Natural killer cell treated with Interleukin-12 subunit alpha and Interleukin-12 subunit beta and Interleukin-15 and Interleukin-18, amount 100 ng/mL, for 72 hours (primary cell): ENCODE measurements around the gene TNFAIP8L2. TPM values are rescaled to one million over a fixed set of nuclear protein-coding genes. Genes with fewer than 3 reads are reported as not detected.

Experiments used
- ATAC-seq, 2 donors: fragments of 150-1000 bp; cut with Tn5 transposase in 1 of 2; sonication (Bioruptor Pico), chemical (Tn5 transposase) in 1 of 2; 2 replicates each; pipeline ENCODE4 v1.10.0; 2021
- DNase-seq: peaks from one replicate; pipeline ENCODE4 v3.0.0; 2022; ENCODE audit warnings: low spot score
- H3K27ac Mint-ChIP-seq, 2 donors: 1 replicate in 1 of 2; 2 replicates in 1 of 2; pipeline ENCODE4 v1.8.0; 2022; ENCODE audit warnings: mixed read lengths in 2 of 2, mild to moderate bottlenecking in 1 of 2, moderate library complexity in 1 of 2
- H3K27me3 Mint-ChIP-seq, 2 donors: 1 replicate in 1 of 2; 2 replicates in 1 of 2; pipeline ENCODE4 v1.8.0; 2022; ENCODE audit warnings: mixed read lengths in 2 of 2
- H3K36me3 Mint-ChIP-seq: one replicate; pipeline ENCODE4 v1.8.0; 2022; ENCODE audit warnings: mixed read lengths
- H3K4me1 Mint-ChIP-seq, 2 donors: 1 replicate in 1 of 2; 2 replicates in 1 of 2; pipeline ENCODE4 v1.8.0; 2022; ENCODE audit warnings: low read depth in 2 of 2, mixed read lengths in 2 of 2, mild to moderate bottlenecking in 1 of 2
- H3K4me3 Mint-ChIP-seq: one replicate; pipeline ENCODE4 v1.8.0; 2022; ENCODE audit warnings: mixed read lengths
- H3K9me3 Mint-ChIP-seq: 2 replicates; pipeline ENCODE4 v1.8.0; 2022; ENCODE audit warnings: mixed read lengths
- total RNA-seq, 2 donors: library from RNA; stranded (reverse); gene quantifications; one replicate each; pipeline ENCODE4 v1.2.3, GENCODE V29; 2022

TNFAIP8L2 gene
- total RNA-seq, 2 donors from 2014 or later = 10.2 to 16.8 TPM

GRCh38 chr1:151135433-151136385 lies 20.7 kb upstream of the TNFAIP8L2 start:
- Mint-ChIP-seq H3K27me3 (no peaks in the 10 kb centered on the region), H3K27ac (no peak overlapping the region), H3K4me1 (peaks cover 4 to 8% of the 10 kb centered on the region in 2 donors), H3K36me3 (no peaks in the 10 kb centered on the region), H3K9me3 (no peaks in the 10 kb centered on the region), H3K4me3 (no peak overlapping the region)
- DNase-seq (no peak), ATAC-seq (no peak)

- H3K9me3 Mint-ChIP-seq = no peaks in the 10 kb centered on the region
Observed at GRCh38 chr1:151137789-151138188, 18.7 kb upstream of the TNFAIP8L2 start.

GRCh38 chr1:151142411-151143056 lies 13.9 kb upstream of the TNFAIP8L2 start:
- peaks cover 4 to 7% of the 10 kb centered on the region in 2 donors for H3K27me3 Mint-ChIP-seq
- DNase-seq (no peak), ATAC-seq (no peak)
- H3K4me1 Mint-ChIP-seq = peaks cover 11 to 12% of the 10 kb centered on the region in 2 donors
- H3K4me3 Mint-ChIP-seq = no peak overlapping the region
- H3K36me3 Mint-ChIP-seq = no peaks in the 10 kb centered on the region
- H3K27ac Mint-ChIP-seq = no peak overlapping the region
- no peaks in the 10 kb centered on the region for H3K9me3 Mint-ChIP-seq

More at GRCh38 chr1:151137789-151138188, 18.7 kb upstream of the TNFAIP8L2 start:
- no peak overlapping the region for H3K4me3 Mint-ChIP-seq
- no peaks in the 10 kb centered on the region for H3K36me3 Mint-ChIP-seq
- no peak overlapping the region for H3K27ac Mint-ChIP-seq
- DNase-seq (no peak), ATAC-seq (no peak)
- no peaks in the 10 kb centered on the region for H3K27me3 Mint-ChIP-seq
- H3K4me1 Mint-ChIP-seq = no peaks in the 10 kb centered on the region

- Mint-ChIP-seq H3K36me3 (no peaks in the 10 kb centered on the region), H3K27ac (no peak overlapping the region), H3K4me3 (no peak overlapping the region), H3K4me1 (peaks cover 11 to 14% of the 10 kb centered on the region in 2 donors), H3K9me3 (no peaks in the 10 kb centered on the region), H3K27me3 (peaks cover 4 to 7% of the 10 kb centered on the region in 2 donors)
- no peak for DNase-seq
- ATAC-seq = no peak
Observed at GRCh38 chr1:151143057-151143435, 13.4 kb upstream of the TNFAIP8L2 start.

GRCh38 chr1:151143986-151144385 lies 12.5 kb upstream of the TNFAIP8L2 start:
- Mint-ChIP-seq H3K27ac (no peak overlapping the region), H3K27me3 (peaks cover 4 to 7% of the 10 kb centered on the region in 2 donors), H3K4me3 (no peak overlapping the region), H3K36me3 (no peaks in the 10 kb centered on the region), H3K9me3 (no peaks in the 10 kb centered on the region), H3K4me1 (peaks cover 11 to 14% of the 10 kb centered on the region in 2 donors)
- no peak for ATAC-seq
- DNase-seq = no peak

- H3K27ac Mint-ChIP-seq = no peak overlapping the region
- no peaks in the 10 kb centered on the region for H3K36me3 Mint-ChIP-seq
- H3K4me3 Mint-ChIP-seq = peak overlapping the region; percentile 41
- no peaks in the 10 kb centered on the region for H3K9me3 Mint-ChIP-seq
- peaks cover 4 to 7% of the 10 kb centered on the region in 2 donors for H3K27me3 Mint-ChIP-seq
- H3K4me1 Mint-ChIP-seq = peaks cover 11 to 14% of the 10 kb centered on the region in 2 donors
- ATAC-seq (no peak), DNase-seq (no peak)
Observed at GRCh38 chr1:151144474-151145303, 11.8 kb upstream of the TNFAIP8L2 start.

GRCh38 chr1:151145304-151146071 lies 11.0 kb upstream of the TNFAIP8L2 start:
- H3K4me1 Mint-ChIP-seq = peaks cover 11 to 14% of the 10 kb centered on the region in 2 donors
- DNase-seq = no peak
- H3K4me3 Mint-ChIP-seq = peak overlapping the region; percentile 83
- H3K36me3 Mint-ChIP-seq = no peaks in the 10 kb centered on the region
- H3K9me3 Mint-ChIP-seq = no peaks in the 10 kb centered on the region
- H3K27me3 Mint-ChIP-seq = peaks cover 4 to 7% of the 10 kb centered on the region in 2 donors
- no peak for ATAC-seq
- H3K27ac Mint-ChIP-seq = no peak overlapping the region

GRCh38 chr1:151146072-151146411 lies 10.4 kb upstream of the TNFAIP8L2 start:
- no peak overlapping the region for H3K27ac Mint-ChIP-seq
- H3K4me3 Mint-ChIP-seq = peak overlapping the region; percentile 83
- H3K4me1 Mint-ChIP-seq = peaks cover 11 to 14% of the 10 kb centered on the region in 2 donors
- ATAC-seq (peak in 1 of 2 donors; percentile 2), DNase-seq (no peak)
- H3K36me3 Mint-ChIP-seq = no peaks in the 10 kb centered on the region
- no peaks in the 10 kb centered on the region for H3K9me3 Mint-ChIP-seq
- H3K27me3 Mint-ChIP-seq = peaks cover 4 to 7% of the 10 kb centered on the region in 2 donors

GRCh38 chr1:151146412-151147131 lies 9.9 kb upstream of the TNFAIP8L2 start, which contains the start of gene SEMA6C:
TSS of gene SEMA6C (minus strand) at chr1:151146631. CDS start at chr1:151142621, 4,010 bp downstream.
- peak within 1 kb of the TSS in 1 of 2 donors; percentile 32 for H3K27ac Mint-ChIP-seq
- DNase-seq (peak; percentile 93), ATAC-seq (peak; percentile 100)
- H3K27me3 Mint-ChIP-seq = peaks cover 4 to 7% of the 10 kb centered on the region in 2 donors
- no peaks in the 10 kb centered on the region for H3K9me3 Mint-ChIP-seq
- H3K4me3 Mint-ChIP-seq = peak within 1 kb of the TSS; percentile 83
- peaks cover 11 to 14% of the 10 kb centered on the region in 2 donors for H3K4me1 Mint-ChIP-seq
- H3K36me3 Mint-ChIP-seq = no peaks in the 10 kb centered on the region

- peaks cover 4 to 7% of the 10 kb centered on the region in 2 donors for H3K27me3 Mint-ChIP-seq
- no peaks in the 10 kb centered on the region for H3K36me3 Mint-ChIP-seq
- ATAC-seq (no peak), DNase-seq (no peak)
- H3K27ac Mint-ChIP-seq = peak overlapping the region in 1 of 2 donors; percentile 32
- H3K4me1 Mint-ChIP-seq = peaks cover 11 to 14% of the 10 kb centered on the region in 2 donors
- no peaks in the 10 kb centered on the region for H3K9me3 Mint-ChIP-seq
- peak overlapping the region; percentile 83 for H3K4me3 Mint-ChIP-seq
Observed at GRCh38 chr1:151147132-151147503, 9.3 kb upstream of the TNFAIP8L2 start.

GRCh38 chr1:151147665-151148064 lies 8.8 kb upstream of the TNFAIP8L2 start:
- no peaks in the 10 kb centered on the region for H3K9me3 Mint-ChIP-seq
- peak overlapping the region; percentile 83 for H3K4me3 Mint-ChIP-seq
- ATAC-seq = no peak
- H3K4me1 Mint-ChIP-seq = peaks cover 11 to 14% of the 10 kb centered on the region in 2 donors
- no peaks in the 10 kb centered on the region for H3K36me3 Mint-ChIP-seq
- no peak overlapping the region for H3K27ac Mint-ChIP-seq
- H3K27me3 Mint-ChIP-seq = peaks cover 4 to 7% of the 10 kb centered on the region in 2 donors
- no peak for DNase-seq

- Mint-ChIP-seq H3K4me1 (peaks cover 41% of the 10 kb centered on the region in 2 donors), H3K9me3 (no peaks in the 10 kb centered on the region)
Observed at GRCh38 chr1:151157067-151157531, 650 bp downstream of the TNFAIP8L2 start.

More at GRCh38 chr1:151157067-151157531, 650 bp downstream of the TNFAIP8L2 start:
- H3K27me3 Mint-ChIP-seq = no peaks in the 10 kb centered on the region
- ATAC-seq = peak; percentile 68 to 80
- H3K4me3 Mint-ChIP-seq = peak overlapping the region; percentile 99
- H3K27ac Mint-ChIP-seq = peak overlapping the region; percentile 93 to 94
- H3K36me3 Mint-ChIP-seq = no peaks in the 10 kb centered on the region
- peak; percentile 80 for DNase-seq
